ENCODE results near the gene PLEKHG4B.

PLEKHG4B gene

DNA sequence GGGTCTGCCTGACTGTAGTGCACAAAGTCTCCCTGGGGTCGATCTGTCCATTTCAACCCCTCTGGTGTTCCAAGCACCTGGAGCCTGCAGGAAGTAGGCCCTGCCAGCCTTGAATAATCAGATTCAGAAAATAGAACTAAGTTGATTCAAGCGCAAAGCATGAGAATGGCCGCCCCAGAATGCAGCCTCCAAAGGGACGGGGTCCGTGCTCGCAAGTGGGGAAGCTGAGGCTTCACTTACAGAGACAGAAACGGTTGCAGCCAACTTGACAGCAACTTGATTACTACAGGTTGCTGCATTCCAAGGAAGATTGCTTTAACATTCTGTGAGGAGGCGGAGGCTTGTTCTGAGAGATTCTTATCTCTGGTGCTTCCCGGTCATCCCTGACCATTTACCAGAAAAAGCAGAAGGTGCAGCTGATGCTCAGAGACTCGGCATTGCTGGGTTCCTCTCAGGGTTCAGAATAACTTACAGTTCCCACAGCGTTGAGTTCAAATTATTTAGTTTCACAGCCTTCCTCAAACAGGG, 84.4 kb downstream of the PLEKHG4B start:
- peaks cover 10% of the 10 kb centered on the region for H3K36me3 ChIP-seq (ENCODE audit: control insufficient read depth, insufficient read depth, low read length)
- H3K27ac ChIP-seq (ENCODE audit: low read depth, low read length), result no peak overlapping the region
- H3K4me3 ChIP-seq (ENCODE audit: low read depth, low read length), result no peak overlapping the region
- H3K9me3 ChIP-seq (ENCODE audit: control insufficient read depth, insufficient read depth, low read depth, low read length), result no peaks in the 10 kb centered on the region
- no peak overlapping the region for H3K9ac ChIP-seq (ENCODE audit: low read length)
- H3K4me1 ChIP-seq (ENCODE audit: control insufficient read depth, insufficient read depth, low read length), result peaks cover 8% of the 10 kb centered on the region; the same call in 1 of the 2 replicates
- no peaks in the 10 kb centered on the region for H3K27me3 ChIP-seq (ENCODE audit: control insufficient read depth, insufficient read depth, low read length)

DNA sequence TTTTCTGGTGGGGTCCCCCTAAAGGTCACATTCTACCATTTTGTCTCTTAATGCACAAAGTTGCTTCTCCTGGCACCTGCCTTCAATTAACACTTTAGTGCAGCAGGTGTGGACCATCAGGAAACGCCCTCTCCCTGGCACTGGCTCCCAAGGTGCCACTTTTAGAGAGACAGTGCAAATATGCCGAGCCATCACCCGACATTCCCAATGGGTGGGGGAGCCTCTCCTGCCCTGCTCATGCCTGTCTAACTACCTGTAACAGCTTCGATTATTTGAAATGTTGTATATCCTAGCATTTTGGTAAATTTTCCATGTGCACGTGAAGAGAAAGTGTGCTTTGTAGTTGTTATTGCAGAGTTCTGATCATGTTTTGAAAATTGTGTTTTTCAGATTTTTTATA, 86.1 kb downstream of the PLEKHG4B start:
- no peak overlapping the region for H3K9ac ChIP-seq (ENCODE audit: low read length)
- H3K27ac ChIP-seq (ENCODE audit: low read depth, low read length), result no peak overlapping the region
- no peaks in the 10 kb centered on the region for H3K27me3 ChIP-seq (ENCODE audit: control insufficient read depth, insufficient read depth, low read length)
- no peaks in the 10 kb centered on the region for H3K9me3 ChIP-seq (ENCODE audit: control insufficient read depth, insufficient read depth, low read depth, low read length)
- peaks cover 22% of the 10 kb centered on the region for H3K36me3 ChIP-seq (ENCODE audit: control insufficient read depth, insufficient read depth, low read length)
- peaks cover 8% of the 10 kb centered on the region; the same call in 1 of the 2 replicates for H3K4me1 ChIP-seq (ENCODE audit: control insufficient read depth, insufficient read depth, low read length)
- no peak overlapping the region for H3K4me3 ChIP-seq (ENCODE audit: low read depth, low read length)

DNA sequence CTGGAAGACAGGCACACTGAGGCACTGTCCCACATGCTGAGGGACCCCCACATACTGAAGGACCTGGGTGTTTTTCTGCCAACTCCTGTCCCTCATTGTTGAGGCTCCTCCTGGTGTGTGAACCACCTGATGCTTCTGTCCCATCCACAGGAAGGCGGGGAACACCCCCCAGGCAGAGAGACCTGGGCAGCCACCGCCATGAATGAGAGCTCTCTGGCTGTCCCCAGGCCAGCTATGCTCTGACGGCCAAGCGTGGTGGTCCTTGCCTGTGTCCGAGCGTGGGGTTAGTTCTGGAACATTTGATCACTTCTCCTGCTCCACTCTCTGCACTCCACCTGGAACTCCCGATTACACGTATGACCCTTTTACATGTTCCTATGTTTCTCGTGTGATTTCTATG, 87.4 kb downstream of the PLEKHG4B start:
- H3K9ac ChIP-seq (ENCODE audit: low read length), result no peak overlapping the region
- H3K4me1 ChIP-seq (ENCODE audit: control insufficient read depth, insufficient read depth, low read length), result peaks cover 8% of the 10 kb centered on the region; the same call in 1 of the 2 replicates
- H3K9me3 ChIP-seq (ENCODE audit: control insufficient read depth, insufficient read depth, low read depth, low read length), result no peaks in the 10 kb centered on the region
- H3K36me3 ChIP-seq (ENCODE audit: control insufficient read depth, insufficient read depth, low read length), result peaks cover 15% of the 10 kb centered on the region; the same call in 1 of the 2 replicates
- no peaks in the 10 kb centered on the region for H3K27me3 ChIP-seq (ENCODE audit: control insufficient read depth, insufficient read depth, low read length)
- H3K4me3 ChIP-seq (ENCODE audit: low read depth, low read length), result no peak overlapping the region
- H3K27ac ChIP-seq (ENCODE audit: low read depth, low read length), result no peak overlapping the region

DNA sequence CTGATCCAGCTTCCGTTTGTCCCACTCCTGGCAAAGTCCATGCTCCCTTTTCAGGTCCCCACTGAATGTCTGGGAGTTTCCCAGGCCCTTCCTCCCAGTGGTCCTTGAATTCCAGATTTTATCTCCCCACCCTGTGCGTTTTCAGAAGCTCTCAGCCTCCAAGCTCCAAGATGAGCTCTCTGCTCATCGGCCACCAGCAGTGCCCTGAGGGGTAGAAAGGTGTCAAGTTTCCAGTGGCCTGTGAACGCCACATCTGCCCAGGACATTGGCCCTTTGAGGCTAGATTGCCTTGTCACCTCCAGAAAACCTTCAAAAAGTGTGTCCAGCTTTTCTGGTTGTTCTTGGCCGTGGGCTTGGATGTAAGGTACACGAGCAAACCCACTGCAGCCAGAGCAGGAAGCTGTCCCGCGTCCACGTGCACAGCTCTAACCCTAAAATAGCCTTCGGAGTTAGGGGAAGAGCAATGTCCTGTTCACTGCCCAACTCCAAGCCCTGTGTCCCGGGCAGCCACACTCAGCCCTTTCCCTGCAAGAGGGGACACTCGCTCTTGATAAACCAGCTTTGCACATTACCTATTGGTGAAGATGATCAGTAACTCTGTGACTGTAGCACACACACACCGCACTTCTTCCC, 88.4 kb downstream of the PLEKHG4B start:
- H3K36me3 ChIP-seq (ENCODE audit: control insufficient read depth, insufficient read depth, low read length), result peaks cover 15% of the 10 kb centered on the region; the same call in 1 of the 2 replicates
- no peaks in the 10 kb centered on the region for H3K27me3 ChIP-seq (ENCODE audit: control insufficient read depth, insufficient read depth, low read length)
- H3K9ac ChIP-seq (ENCODE audit: low read length), result no peak overlapping the region
- H3K4me3 ChIP-seq (ENCODE audit: low read depth, low read length), result no peak overlapping the region
- H3K4me1 ChIP-seq (ENCODE audit: control insufficient read depth, insufficient read depth, low read length), result peaks cover 8% of the 10 kb centered on the region; the same call in 1 of the 2 replicates
- H3K9me3 ChIP-seq (ENCODE audit: control insufficient read depth, insufficient read depth, low read depth, low read length), result no peaks in the 10 kb centered on the region
- H3K27ac ChIP-seq (ENCODE audit: low read depth, low read length), result no peak overlapping the region

DNA sequence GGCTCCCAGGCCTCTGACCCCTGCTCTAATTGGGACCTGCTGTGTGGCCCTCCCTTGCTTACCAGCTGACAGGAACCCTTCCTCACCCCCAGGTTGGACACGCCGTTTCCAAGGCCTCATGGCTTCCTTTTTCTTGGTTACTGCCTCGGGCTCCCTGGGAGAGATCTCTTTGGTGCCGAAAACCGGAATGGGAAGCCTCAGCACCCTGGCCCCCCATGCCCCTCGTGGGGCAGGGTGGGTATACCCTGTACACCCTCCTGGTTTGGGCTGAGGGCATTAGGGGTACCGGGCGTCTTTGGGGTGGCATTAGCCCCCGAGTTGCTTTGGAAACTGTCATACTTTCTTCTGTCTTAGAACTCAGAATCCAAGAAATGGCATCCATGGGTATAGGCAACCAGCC, 89.2 kb downstream of the PLEKHG4B start:
- Histone ChIP-seq H3K36me3 (ENCODE audit: control insufficient read depth, insufficient read depth, low read length) (peaks cover 15% of the 10 kb centered on the region; the same call in 1 of the 2 replicates), H3K9me3 (ENCODE audit: control insufficient read depth, insufficient read depth, low read depth, low read length) (no peaks in the 10 kb centered on the region), H3K27me3 (ENCODE audit: control insufficient read depth, insufficient read depth, low read length) (no peaks in the 10 kb centered on the region), H3K9ac (ENCODE audit: low read length) (no peak overlapping the region), H3K4me1 (ENCODE audit: control insufficient read depth, insufficient read depth, low read length) (peaks cover 8% of the 10 kb centered on the region; the same call in 1 of the 2 replicates), H3K27ac (ENCODE audit: low read depth, low read length) (no peak overlapping the region), H3K4me3 (ENCODE audit: low read depth, low read length) (no peak overlapping the region)

DNA sequence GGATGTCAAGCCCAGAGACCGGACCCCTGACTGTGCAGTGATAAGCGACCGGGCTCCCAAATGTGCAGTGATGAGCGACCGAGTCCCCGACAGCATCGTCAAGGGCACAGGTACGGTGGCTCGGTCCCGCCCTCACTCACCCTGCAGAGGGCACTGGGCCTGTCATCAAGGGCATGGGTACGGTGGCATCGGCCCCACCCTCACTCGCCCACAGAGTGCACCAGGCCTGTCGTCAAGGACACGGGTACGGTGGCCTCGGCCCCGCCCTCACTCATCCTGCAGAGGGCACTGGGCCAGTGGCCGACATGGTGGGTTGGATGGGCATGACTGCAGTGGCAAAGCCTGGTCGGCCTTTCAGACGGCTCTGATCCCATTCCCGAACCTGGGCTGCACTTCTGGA, 89.6 kb downstream of the PLEKHG4B start:
- no peak overlapping the region for H3K4me3 ChIP-seq (ENCODE audit: low read depth, low read length)
- H3K36me3 ChIP-seq (ENCODE audit: control insufficient read depth, insufficient read depth, low read length), result peaks cover 15% of the 10 kb centered on the region; the same call in 1 of the 2 replicates
- H3K9me3 ChIP-seq (ENCODE audit: control insufficient read depth, insufficient read depth, low read depth, low read length), result no peaks in the 10 kb centered on the region
- H3K27ac ChIP-seq (ENCODE audit: low read depth, low read length), result no peak overlapping the region
- H3K27me3 ChIP-seq (ENCODE audit: control insufficient read depth, insufficient read depth, low read length), result no peaks in the 10 kb centered on the region
- H3K4me1 ChIP-seq (ENCODE audit: control insufficient read depth, insufficient read depth, low read length), result peaks cover 8% of the 10 kb centered on the region; the same call in 1 of the 2 replicates
- no peak overlapping the region for H3K9ac ChIP-seq (ENCODE audit: low read length)

DNA sequence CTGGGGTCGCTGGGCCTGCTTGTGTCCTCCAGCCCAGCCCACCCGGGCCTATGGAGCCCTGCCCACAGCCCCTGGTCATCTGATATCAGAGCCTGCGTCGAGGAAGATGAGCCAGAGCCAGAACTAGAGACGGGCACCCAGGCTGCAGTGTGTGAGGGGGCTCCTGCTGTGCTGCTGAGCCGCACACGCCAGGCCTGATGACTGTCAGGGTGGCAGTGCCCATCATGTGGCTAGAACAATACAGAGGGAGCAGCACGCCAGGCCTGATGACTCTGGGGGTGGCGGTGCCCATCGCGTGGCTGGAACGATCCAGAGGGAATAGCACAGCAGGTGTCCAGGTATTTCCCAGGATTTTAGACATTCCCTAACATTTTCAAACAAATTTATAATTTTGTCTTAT, 90.2 kb downstream of the PLEKHG4B start:
- Histone ChIP-seq H3K4me1 (ENCODE audit: control insufficient read depth, insufficient read depth, low read length) (peaks cover 8% of the 10 kb centered on the region; the same call in 1 of the 2 replicates), H3K27ac (ENCODE audit: low read depth, low read length) (no peak overlapping the region), H3K9me3 (ENCODE audit: control insufficient read depth, insufficient read depth, low read depth, low read length) (no peaks in the 10 kb centered on the region), H3K27me3 (ENCODE audit: control insufficient read depth, insufficient read depth, low read length) (no peaks in the 10 kb centered on the region), H3K36me3 (ENCODE audit: control insufficient read depth, insufficient read depth, low read length) (peaks cover 15% of the 10 kb centered on the region; the same call in 1 of the 2 replicates), H3K4me3 (ENCODE audit: low read depth, low read length) (no peak overlapping the region), H3K9ac (ENCODE audit: low read length) (no peak overlapping the region)

DNA sequence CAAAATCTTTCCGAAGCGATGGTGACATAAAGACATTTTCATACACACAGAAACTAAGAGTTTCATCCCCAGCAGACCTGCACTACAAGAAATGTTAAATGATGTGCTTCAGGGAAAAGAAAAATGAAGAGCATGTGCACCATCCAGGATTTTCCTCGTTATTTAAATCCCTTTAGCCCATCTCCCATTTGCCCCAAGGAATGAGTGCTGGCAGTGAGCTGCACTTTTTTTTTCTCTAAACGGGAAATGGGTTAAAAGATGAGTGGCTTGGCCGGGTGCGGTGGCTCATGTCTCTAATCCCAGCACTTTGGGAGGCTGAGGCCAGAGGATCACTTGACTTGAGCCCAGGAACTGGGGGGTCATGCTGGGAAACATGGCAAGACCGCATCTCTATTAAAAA, 92.5 kb downstream of the PLEKHG4B start:
- no peaks in the 10 kb centered on the region for H3K9me3 ChIP-seq (ENCODE audit: control insufficient read depth, insufficient read depth, low read depth, low read length)
- H3K4me1 ChIP-seq (ENCODE audit: control insufficient read depth, insufficient read depth, low read length), result peaks cover 20% of the 10 kb centered on the region
- H3K4me3 ChIP-seq (ENCODE audit: low read depth, low read length), result no peak overlapping the region
- H3K27me3 ChIP-seq (ENCODE audit: control insufficient read depth, insufficient read depth, low read length), result no peaks in the 10 kb centered on the region
- no peak overlapping the region for H3K9ac ChIP-seq (ENCODE audit: low read length)
- H3K27ac ChIP-seq (ENCODE audit: low read depth, low read length), result no peak overlapping the region
- peaks cover 15% of the 10 kb centered on the region; the same call in 1 of the 2 replicates for H3K36me3 ChIP-seq (ENCODE audit: control insufficient read depth, insufficient read depth, low read length)

DNA sequence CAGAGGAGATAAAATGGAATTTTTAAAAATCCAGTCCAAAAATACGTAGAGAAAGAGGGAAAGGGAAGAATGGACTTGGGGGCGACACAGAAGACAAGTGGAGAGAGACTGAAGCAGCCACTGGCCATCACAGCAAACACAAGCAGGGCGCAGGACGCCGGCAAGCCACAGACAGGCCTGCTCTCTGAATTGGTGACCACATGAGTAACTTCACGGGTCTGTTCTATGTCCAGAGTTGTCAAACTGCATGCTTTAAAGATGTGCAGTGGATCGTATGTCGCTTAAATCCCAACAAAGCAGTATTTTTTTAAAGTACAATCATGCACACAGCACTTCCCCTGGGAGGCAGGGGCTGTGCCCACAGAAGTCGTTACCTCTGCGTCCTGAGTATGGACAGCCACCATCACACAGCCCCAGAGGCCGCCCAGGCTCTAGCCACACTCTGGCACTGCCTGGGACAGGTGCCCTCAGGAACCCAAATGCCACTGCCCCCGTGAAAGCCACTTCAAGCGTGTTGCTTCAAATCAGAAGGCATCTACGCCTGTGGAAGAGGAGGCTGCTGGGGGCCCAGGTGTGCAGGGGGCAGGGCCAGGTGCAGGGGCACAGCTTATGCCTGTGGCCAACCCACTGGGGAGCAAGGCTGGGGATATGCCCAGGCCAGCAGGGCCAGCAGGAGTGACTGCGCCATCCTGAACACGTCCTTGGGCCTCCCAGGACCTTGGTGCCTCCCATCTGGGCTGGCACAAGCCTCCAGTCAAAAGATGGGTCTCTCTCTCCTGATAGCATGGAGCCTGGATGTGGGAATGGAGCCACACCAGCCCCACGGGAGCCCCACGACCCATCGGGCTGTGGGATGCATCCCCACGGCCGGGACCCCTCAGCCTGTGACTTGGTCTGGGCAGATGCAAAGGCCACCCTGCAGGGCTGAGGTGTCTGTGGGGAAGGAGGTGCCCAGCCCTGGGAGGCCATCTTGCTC, 93.4 kb downstream of the PLEKHG4B start:
- no peak overlapping the region for H3K27ac ChIP-seq (ENCODE audit: low read depth, low read length)
- H3K9me3 ChIP-seq (ENCODE audit: control insufficient read depth, insufficient read depth, low read depth, low read length), result no peaks in the 10 kb centered on the region
- H3K4me3 ChIP-seq (ENCODE audit: low read depth, low read length), result no peak overlapping the region
- H3K27me3 ChIP-seq (ENCODE audit: control insufficient read depth, insufficient read depth, low read length), result no peaks in the 10 kb centered on the region
- peaks cover 15% of the 10 kb centered on the region; the same call in 1 of the 2 replicates for H3K36me3 ChIP-seq (ENCODE audit: control insufficient read depth, insufficient read depth, low read length)
- H3K4me1 ChIP-seq (ENCODE audit: control insufficient read depth, insufficient read depth, low read length), result peaks cover 15% of the 10 kb centered on the region
- no peak overlapping the region for H3K9ac ChIP-seq (ENCODE audit: low read length)

DNA sequence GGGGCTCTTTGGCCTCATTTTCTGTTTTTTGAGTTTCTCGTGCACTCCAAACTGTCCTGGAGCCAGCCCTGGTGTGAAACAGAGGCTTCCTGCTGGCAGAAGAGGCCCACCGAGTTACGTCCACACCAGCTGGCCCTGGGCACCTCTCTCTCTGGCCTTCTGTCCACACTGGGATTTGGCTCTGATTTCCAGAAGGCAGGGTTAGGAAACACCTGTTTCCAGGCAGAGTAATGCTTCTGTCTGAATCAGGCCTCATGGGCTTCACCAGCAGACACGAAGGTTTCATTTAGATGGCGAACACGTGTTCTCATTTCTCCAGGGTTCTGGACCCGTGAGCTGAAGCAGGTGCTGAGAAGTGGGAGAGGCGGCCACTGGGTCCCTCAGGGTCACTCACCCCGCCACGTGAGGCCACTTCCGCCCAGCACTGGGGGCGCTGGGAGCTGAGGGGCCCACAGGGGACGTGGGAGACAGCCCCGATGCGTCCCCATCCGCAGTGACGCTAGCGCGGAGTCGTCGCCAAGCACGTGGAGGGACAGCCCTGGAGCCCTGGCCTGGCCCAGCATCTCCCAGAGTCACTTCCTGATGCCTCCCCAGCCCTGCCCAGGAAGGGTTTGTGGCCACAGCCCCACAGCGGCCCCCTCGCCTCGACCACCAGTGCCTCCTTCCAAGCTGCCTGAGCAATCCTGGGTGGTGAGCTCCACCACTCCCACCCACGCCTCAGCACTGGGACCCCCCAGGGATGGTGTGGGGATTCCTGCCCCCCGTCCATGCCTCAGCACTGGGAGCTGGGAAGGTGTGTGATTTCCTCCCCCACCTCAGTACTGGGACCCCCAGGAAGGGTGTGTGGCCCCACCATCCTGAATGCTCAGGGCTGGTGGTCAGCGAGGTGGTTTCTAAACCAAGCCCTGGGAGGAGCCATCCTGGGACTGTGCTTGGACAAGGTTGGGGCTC, 94.4 kb downstream of the PLEKHG4B start:
- no peak overlapping the region for H3K9ac ChIP-seq (ENCODE audit: low read length)
- no peaks in the 10 kb centered on the region for H3K27me3 ChIP-seq (ENCODE audit: control insufficient read depth, insufficient read depth, low read length)
- peaks cover 12% of the 10 kb centered on the region for H3K4me1 ChIP-seq (ENCODE audit: control insufficient read depth, insufficient read depth, low read length)

More for the DNA sequence above, 94.4 kb downstream of the PLEKHG4B start:
- Histone ChIP-seq H3K27ac (ENCODE audit: low read depth, low read length) (no peak overlapping the region), H3K9me3 (ENCODE audit: control insufficient read depth, insufficient read depth, low read depth, low read length) (no peaks in the 10 kb centered on the region), H3K4me3 (ENCODE audit: low read depth, low read length) (no peak overlapping the region), H3K36me3 (ENCODE audit: control insufficient read depth, insufficient read depth, low read length) (peaks cover 15% of the 10 kb centered on the region; the same call in 1 of the 2 replicates)
